Activated CD4-positive, alpha-beta T cell treated with anti-CD3 and anti-CD28 coated beads, Interleukin-2, amount 50 U/mL, for 24 hours (primary cell): ENCODE data around the gene NFKB2.

Experiments
- DNase-seq, 2 donors: peaks; one replicate each; pipeline ENCODE4 v3.0.0-alpha.2; 2020; ENCODE audit warnings: low read depth in 1 of 2, low spot score in 1 of 2

Gene NFKB2

GRCh38 chr10:102450124-102450373 lies 54.5 kb downstream of the NFKB2 start:
- no peak for DNase-seq

GRCh38 chr10:102450374-102451104 lies 55.0 kb downstream of the NFKB2 start:
- DNase-seq: peak; percentile 65 to 68

DNA sequence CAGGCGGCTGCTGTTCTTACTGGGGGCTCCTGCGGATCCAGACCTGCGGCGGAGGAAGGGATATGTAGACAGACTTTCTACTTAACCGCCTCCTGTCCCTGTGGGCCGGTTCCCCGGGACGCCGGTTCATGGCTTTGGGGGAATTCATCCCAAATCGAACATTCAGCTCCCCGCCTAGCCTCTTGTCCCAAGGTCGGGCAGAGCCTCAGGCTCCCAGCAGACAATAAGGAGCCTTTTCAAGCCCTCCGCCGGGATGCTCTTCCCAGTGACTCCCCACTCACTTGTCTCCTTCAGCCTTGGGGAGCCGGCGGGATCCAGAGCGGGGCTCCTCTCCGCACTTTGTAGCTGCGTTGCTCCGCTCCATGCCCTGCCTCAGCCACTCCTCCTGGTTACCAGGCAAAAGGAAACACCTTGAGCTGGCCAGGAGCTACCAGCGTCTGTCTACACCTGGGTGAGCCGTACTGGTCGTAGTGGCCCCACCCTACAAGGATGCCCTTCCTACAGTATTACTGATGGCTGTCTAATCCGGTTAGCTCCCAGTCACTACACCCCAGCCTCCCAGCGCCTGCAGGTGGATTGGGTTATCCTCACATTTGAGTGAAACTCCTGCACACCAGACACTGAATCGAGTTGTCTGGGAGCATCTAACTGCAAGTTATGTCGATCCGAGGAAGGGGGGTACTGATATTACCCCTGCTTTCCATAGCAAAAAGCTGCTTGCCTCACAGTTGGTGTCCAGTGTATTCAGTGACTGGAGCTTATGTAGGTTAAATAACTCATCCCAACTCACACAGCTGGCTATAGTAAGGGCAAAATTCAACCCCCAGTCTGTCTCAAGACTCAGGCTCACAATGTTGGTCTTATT lies 55.8 kb downstream of the NFKB2 start, which contains the start of gene C10orf95:
C10orf95 (minus strand) TSS at position 439 of the 865 bp plus-strand sequence. CDS start 450 bp downstream, outside the sequence.
- DNase-seq: no peak
